LNCaP clone FGC (cell line): ENCODE measurements around the gene LTA.

Source experiments
- DNase-seq: peaks from one replicate; pipeline ENCODE4 v3.0.0-alpha.2; 2011; ENCODE audit warnings: low read depth
- H3K4me3 ChIP-seq: 2 replicates; pipeline ENCODE4 v1.5.1; 2011; ENCODE audit warnings: mild to moderate bottlenecking, low read depth, low read length, control low read depth
- CTCF ChIP-seq: IDR thresholded peaks from 2 replicates; pipeline ENCODE4 v1.5.1; 2012; ENCODE audit warnings: mild to moderate bottlenecking; ENCODE audit not compliant: control insufficient read depth, insufficient read depth; ENCODE audit errors: extremely low read depth

The LTA gene

GRCh38 chr6:31559606-31559957 lies 12.5 kb upstream of the LTA start:
- no peak for DNase-seq
- TF ChIP-seq CTCF, result no peak

GRCh38 chr6:31559958-31560696 lies 12.0 kb upstream of the LTA start:
- no peak for TF ChIP-seq CTCF
- no peak overlapping the region for H3K4me3 ChIP-seq
- DNase-seq, result no peak

More at GRCh38 chr6:31559606-31559957, 12.5 kb upstream of the LTA start:
- no peak overlapping the region for H3K4me3 ChIP-seq

- TF ChIP-seq CTCF, result no peak
- no peak for DNase-seq
- no peak overlapping the region for H3K4me3 ChIP-seq
These were observed 11.4 kb upstream of the LTA start for GRCh38 chr6:31560697-31561058.

GRCh38 chr6:31567531-31568370 lies 4.3 kb upstream of the LTA start:
- TF ChIP-seq CTCF, result no peak
- no peak for DNase-seq
- H3K4me3 ChIP-seq, result no peak overlapping the region

GRCh38 chr6:31568537-31568961 lies 3.5 kb upstream of the LTA start:
- TF ChIP-seq CTCF, result no peak
- DNase-seq, result no peak
- H3K4me3 ChIP-seq, result no peak overlapping the region

- no peak overlapping the region for H3K4me3 ChIP-seq
- DNase-seq, result no peak
- TF ChIP-seq CTCF, result no peak
These were observed 2.1 kb upstream of the LTA start for GRCh38 chr6:31569861-31570536.
